ENCODE measurements around the gene NCK2. TPM values are rescaled to one million over a fixed set of nuclear protein-coding genes. Genes with fewer than 3 reads are reported as not detected.

NCK2 gene
- total RNA-seq, 5 donors from 2014 or later (not counting 1 experiment from before 2014, with no cell fraction given) = 97.7 to 154 (median 120) TPM

DNA sequence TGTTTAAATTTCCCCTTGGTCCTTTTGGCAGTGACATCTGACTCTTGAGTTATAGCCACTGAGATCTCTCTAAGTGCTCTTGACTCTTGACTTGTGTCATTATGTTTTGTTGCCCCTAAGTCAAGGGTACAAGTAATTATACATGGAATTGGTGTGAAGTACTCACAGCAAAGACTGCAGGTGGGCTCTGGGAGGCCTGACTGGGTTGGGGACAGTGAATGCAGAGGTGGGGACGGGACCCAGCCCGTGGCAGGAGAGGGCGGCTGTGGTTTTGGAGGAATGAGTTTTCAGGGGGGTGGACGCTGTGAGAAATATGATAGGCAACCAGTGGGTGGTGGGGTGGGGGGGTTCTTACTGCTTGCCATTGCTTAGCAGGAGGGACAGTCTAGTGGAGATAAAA is 97.8 kb downstream of the NCK2 start:
- Histone ChIP-seq H3K27ac (ENCODE audit: low read length) (no peak overlapping the region), H3K27me3 (replicated peaks in 1 of 2; ENCODE audit: control insufficient read depth in 2 of 2, extremely low read depth in 1 of 2, insufficient read depth in 2 of 2, low read length in 1 of 2) (no peaks in the 10 kb centered on the region), H3K9me3 (no peaks in the 10 kb centered on the region), H3K4me1 (ENCODE audit: control insufficient read depth in 1 of 2, extremely low read depth in 1 of 2, insufficient read depth in 2 of 2, low read length in 2 of 2) (peaks cover 10 to 60% of the 10 kb centered on the region in 2 experiments), H3K36me3 (ENCODE audit: control insufficient read depth in 2 of 2, extremely low read depth in 1 of 2, insufficient read depth in 1 of 2, low read length in 1 of 2) (peaks cover 0 to 11% of the 10 kb centered on the region in 2 donors), H3K4me3 (ENCODE audit: control insufficient read depth in 1 of 2, extremely low read depth in 1 of 2, low read length in 1 of 2) (no peak overlapping the region)
- DNase-seq (no peak), ATAC-seq (replicated peaks in 1 of 4) (no peak)
- no peaks in the 10 kb centered on the region for H3K27me3 Mint-ChIP-seq
- H3K9me3 Mint-ChIP-seq = peaks cover 0 to 3% (median 0%) of the 10 kb centered on the region in 3 donors
- ChIA-PET POLR2A (no interaction called here), CTCF (no interaction called here)
- peak overlapping the region; percentile 49 to 79 for H3K27ac Mint-ChIP-seq
- H3K4me1 Mint-ChIP-seq = peaks cover 85 to 92% (median 88%) of the 10 kb centered on the region in 3 donors
- no CpG with 5 or more reads among the region's 4 CpGs for WGBS (ENCODE audit: insufficient coverage)
- peak overlapping the region in 1 of 3 donors; percentile 9 for H3K4me3 Mint-ChIP-seq
- peaks cover 58% of the 10 kb centered on the region for H3K36me3 Mint-ChIP-seq

DNA sequence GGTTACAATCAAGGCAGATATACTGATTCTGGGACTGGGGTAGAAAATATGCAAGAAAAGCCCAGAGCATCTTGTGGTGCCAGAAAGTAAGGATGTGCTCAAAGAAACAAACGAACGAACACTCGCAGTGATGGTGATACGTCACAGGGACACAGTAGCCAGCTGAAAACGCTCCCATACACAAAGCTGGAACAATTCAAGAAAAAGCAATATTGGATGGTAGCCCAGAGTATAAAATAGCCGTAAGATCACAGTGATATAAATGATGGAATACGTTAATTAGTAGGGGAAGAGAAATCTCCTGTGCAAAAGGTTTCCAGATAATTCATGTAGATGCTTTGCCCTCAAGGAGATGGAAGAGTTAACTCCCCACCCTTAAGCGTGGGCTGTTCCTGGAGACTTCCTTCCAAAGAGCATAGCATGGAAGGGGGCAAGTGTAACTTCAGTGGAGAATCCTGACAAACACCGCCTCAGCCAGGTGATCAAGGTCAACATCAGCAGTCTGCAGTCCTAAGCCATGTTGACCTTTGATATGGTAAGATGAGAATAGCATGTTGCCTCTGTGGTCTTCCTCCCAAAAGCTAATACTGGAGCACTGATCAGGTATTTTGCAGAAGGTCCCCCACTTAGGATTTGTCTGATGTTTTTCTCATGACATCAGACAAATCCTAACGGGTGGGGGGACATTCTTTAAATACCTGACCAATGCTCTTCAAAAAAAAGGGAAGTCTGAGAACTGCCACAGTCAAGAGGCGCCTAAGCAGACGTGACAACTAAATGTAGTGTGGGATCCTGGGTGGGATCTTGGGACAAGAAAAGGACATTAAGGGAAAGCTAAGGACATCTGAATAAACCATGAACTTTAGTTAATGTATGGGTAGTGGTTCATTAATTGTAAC is 99.0 kb downstream of the NCK2 start:
- no peak for DNase-seq
- H3K4me3 Mint-ChIP-seq = peak overlapping the region in 1 of 3 donors; percentile 5
- H3K27me3 Mint-ChIP-seq = no peaks in the 10 kb centered on the region
- WGBS (ENCODE audit: insufficient coverage) = 100% methylated on average over 3 of the region's 12 CpGs
- Histone ChIP-seq H3K4me1 (ENCODE audit: control insufficient read depth in 1 of 2, extremely low read depth in 1 of 2, insufficient read depth in 2 of 2, low read length in 2 of 2) (peaks cover 13 to 60% of the 10 kb centered on the region in 2 experiments), H3K27me3 (replicated peaks in 1 of 2; ENCODE audit: control insufficient read depth in 2 of 2, extremely low read depth in 1 of 2, insufficient read depth in 2 of 2, low read length in 1 of 2) (no peaks in the 10 kb centered on the region), H3K9me3 (no peaks in the 10 kb centered on the region), H3K4me3 (ENCODE audit: control insufficient read depth in 1 of 2, extremely low read depth in 1 of 2, low read length in 1 of 2) (no peak overlapping the region), H3K27ac (ENCODE audit: low read length) (no peak overlapping the region), H3K36me3 (ENCODE audit: control insufficient read depth in 2 of 2, extremely low read depth in 1 of 2, insufficient read depth in 1 of 2, low read length in 1 of 2) (peaks cover 0 to 18% of the 10 kb centered on the region in 2 donors)
- H3K36me3 Mint-ChIP-seq = peaks cover 60% of the 10 kb centered on the region
- CTCF ChIA-PET = no interaction called here
- H3K4me1 Mint-ChIP-seq = peaks cover 89 to 94% (median 89%) of the 10 kb centered on the region in 3 donors
- H3K9me3 Mint-ChIP-seq = peaks cover 0 to 3% (median 0%) of the 10 kb centered on the region in 3 donors
- H3K27ac Mint-ChIP-seq = peak overlapping the region; percentile 26 to 64
- ATAC-seq (replicated peaks in 1 of 4) = no peak
- POLR2A ChIA-PET = no interaction called here

DNA sequence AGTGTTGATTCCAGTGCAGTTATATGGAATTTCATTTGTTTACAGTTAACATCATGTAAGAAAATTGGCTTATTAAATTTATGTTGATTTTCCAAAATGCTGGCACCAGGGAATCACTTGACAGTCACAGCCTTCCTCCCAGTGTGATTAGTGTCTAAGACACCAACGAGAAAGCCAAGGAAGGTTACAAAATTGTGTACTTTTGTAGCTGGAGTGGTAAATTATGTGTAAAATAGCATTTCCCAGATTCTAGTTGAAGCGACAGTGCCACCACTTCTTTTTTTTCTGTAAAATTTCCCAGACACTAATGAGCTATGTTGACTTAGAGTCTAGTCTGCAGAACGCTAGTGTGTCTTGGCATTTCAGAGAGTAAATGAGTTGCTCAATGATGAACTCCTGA is 101.3 kb downstream of the NCK2 start:
- H3K27ac ChIP-seq (ENCODE audit: low read length) = no peak overlapping the region
- POLR2A ChIA-PET = no interaction called here
- H3K27me3 Mint-ChIP-seq = no peaks in the 10 kb centered on the region
- 100% methylated on average over 1 of the region's 3 CpGs for WGBS (ENCODE audit: insufficient coverage)
- H3K36me3 Mint-ChIP-seq = peaks cover 50% of the 10 kb centered on the region
- H3K27ac Mint-ChIP-seq = peak overlapping the region; percentile 58 to 73
- peaks cover 0 to 19% of the 10 kb centered on the region in 2 donors for H3K36me3 ChIP-seq (ENCODE audit: control insufficient read depth in 2 of 2, extremely low read depth in 1 of 2, insufficient read depth in 1 of 2, low read length in 1 of 2)
- peaks cover 84 to 93% (median 89%) of the 10 kb centered on the region in 3 donors for H3K4me1 Mint-ChIP-seq
- ATAC-seq (replicated peaks in 1 of 4) = no peak
- no peaks in the 10 kb centered on the region for H3K27me3 ChIP-seq (replicated peaks in 1 of 2; ENCODE audit: control insufficient read depth in 2 of 2, extremely low read depth in 1 of 2, insufficient read depth in 2 of 2, low read length in 1 of 2)
- no peaks in the 10 kb centered on the region for H3K9me3 ChIP-seq
- H3K9me3 Mint-ChIP-seq = peaks cover 0 to 3% (median 0%) of the 10 kb centered on the region in 3 donors
- no peak for DNase-seq
- peaks cover 13 to 51% of the 10 kb centered on the region in 2 experiments for H3K4me1 ChIP-seq (ENCODE audit: control insufficient read depth in 1 of 2, extremely low read depth in 1 of 2, insufficient read depth in 2 of 2, low read length in 2 of 2)
- H3K4me3 Mint-ChIP-seq = no peak overlapping the region
- H3K4me3 ChIP-seq (ENCODE audit: control insufficient read depth in 1 of 2, extremely low read depth in 1 of 2, low read length in 1 of 2) = no peak overlapping the region
- CTCF ChIA-PET = no interaction called here

DNA sequence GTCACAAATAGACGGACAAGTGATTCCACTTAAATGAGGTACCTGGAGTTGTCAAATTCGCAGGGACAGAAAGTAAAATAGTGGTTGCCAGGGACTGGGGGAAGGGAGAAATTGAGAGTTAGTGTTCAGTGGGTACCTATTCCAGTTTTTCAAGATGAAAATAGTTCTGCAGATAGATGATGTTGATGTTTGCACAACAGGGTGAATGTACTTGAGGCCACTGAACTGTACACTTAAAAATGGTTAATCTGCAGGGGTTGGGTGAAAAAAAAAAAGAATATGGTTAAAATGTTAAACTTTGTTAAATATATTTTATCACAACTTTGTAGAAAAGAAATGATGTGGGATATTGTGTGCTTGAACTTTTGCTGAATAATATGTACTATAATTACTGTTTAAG is 102.3 kb downstream of the NCK2 start:
- peaks cover 80 to 90% (median 86%) of the 10 kb centered on the region in 3 donors for H3K4me1 Mint-ChIP-seq
- H3K27ac ChIP-seq (ENCODE audit: low read length) = no peak overlapping the region
- POLR2A ChIA-PET = no interaction called here
- DNase-seq (no peak), ATAC-seq (replicated peaks in 1 of 4) (no peak)
- H3K27ac Mint-ChIP-seq = peak overlapping the region; percentile 75 to 91
- H3K36me3 ChIP-seq (ENCODE audit: control insufficient read depth in 2 of 2, extremely low read depth in 1 of 2, insufficient read depth in 1 of 2, low read length in 1 of 2) = peaks cover 0 to 20% of the 10 kb centered on the region in 2 donors
- H3K4me3 Mint-ChIP-seq = no peak overlapping the region
- no peaks in the 10 kb centered on the region for H3K9me3 Mint-ChIP-seq
- H3K4me1 ChIP-seq (ENCODE audit: control insufficient read depth in 1 of 2, extremely low read depth in 1 of 2, insufficient read depth in 2 of 2, low read length in 2 of 2) = peaks cover 13 to 49% of the 10 kb centered on the region in 2 experiments
- H3K27me3 ChIP-seq (replicated peaks in 1 of 2; ENCODE audit: control insufficient read depth in 2 of 2, extremely low read depth in 1 of 2, insufficient read depth in 2 of 2, low read length in 1 of 2) = no peaks in the 10 kb centered on the region
- WGBS (ENCODE audit: insufficient coverage) = 95% methylated on average over 2 of the region's 2 CpGs
- H3K27me3 Mint-ChIP-seq = no peaks in the 10 kb centered on the region
- CTCF ChIA-PET = no interaction called here
- H3K36me3 Mint-ChIP-seq = peaks cover 48% of the 10 kb centered on the region
- no peak overlapping the region for H3K4me3 ChIP-seq (ENCODE audit: control insufficient read depth in 1 of 2, extremely low read depth in 1 of 2, low read length in 1 of 2)
- no peaks in the 10 kb centered on the region for H3K9me3 ChIP-seq

DNA sequence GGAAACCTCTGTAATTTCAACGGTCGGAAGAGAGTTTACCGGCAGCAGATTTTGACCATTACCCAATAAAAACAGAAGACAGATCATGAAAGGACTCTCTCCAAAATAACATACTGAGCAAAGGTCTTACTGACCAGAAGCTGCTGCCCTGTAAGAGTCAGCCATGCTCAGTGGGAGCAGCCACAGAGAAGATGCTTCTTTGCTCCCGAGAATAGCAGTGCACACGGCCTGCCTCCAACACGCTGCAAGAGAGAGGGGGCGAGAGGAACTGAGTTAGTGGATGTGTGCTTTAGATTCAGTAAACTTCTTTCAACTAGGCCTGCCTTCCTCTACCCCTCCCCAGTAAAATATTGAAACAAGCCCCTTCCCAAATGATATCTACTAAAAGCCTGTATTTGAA is 103.7 kb downstream of the NCK2 start:
- Mint-ChIP-seq H3K27ac (peak overlapping the region; percentile 88 to 91), H3K27me3 (no peaks in the 10 kb centered on the region), H3K4me3 (no peak overlapping the region), H3K4me1 (peaks cover 79 to 88% (median 87%) of the 10 kb centered on the region in 3 donors), H3K9me3 (peaks cover 0 to under 1% (median 0%) of the 10 kb centered on the region in 3 donors), H3K36me3 (peaks cover 41% of the 10 kb centered on the region)
- 83% methylated on average over 2 of the region's 7 CpGs for WGBS (ENCODE audit: insufficient coverage)
- Histone ChIP-seq H3K4me1 (ENCODE audit: control insufficient read depth in 1 of 2, extremely low read depth in 1 of 2, insufficient read depth in 2 of 2, low read length in 2 of 2) (peaks cover 12 to 47% of the 10 kb centered on the region in 2 experiments), H3K9me3 (no peaks in the 10 kb centered on the region), H3K27ac (ENCODE audit: low read length) (no peak overlapping the region), H3K36me3 (ENCODE audit: control insufficient read depth in 2 of 2, extremely low read depth in 1 of 2, insufficient read depth in 1 of 2, low read length in 1 of 2) (peaks cover 0 to 21% of the 10 kb centered on the region in 2 donors), H3K27me3 (replicated peaks in 1 of 2; ENCODE audit: control insufficient read depth in 2 of 2, extremely low read depth in 1 of 2, insufficient read depth in 2 of 2, low read length in 1 of 2) (no peaks in the 10 kb centered on the region), H3K4me3 (ENCODE audit: control insufficient read depth in 1 of 2, extremely low read depth in 1 of 2, low read length in 1 of 2) (no peak overlapping the region)
- POLR2A ChIA-PET = no interaction called here
- no peak for ATAC-seq (replicated peaks in 1 of 4)
- CTCF ChIA-PET = no interaction called here
- DNase-seq = no peak

DNA sequence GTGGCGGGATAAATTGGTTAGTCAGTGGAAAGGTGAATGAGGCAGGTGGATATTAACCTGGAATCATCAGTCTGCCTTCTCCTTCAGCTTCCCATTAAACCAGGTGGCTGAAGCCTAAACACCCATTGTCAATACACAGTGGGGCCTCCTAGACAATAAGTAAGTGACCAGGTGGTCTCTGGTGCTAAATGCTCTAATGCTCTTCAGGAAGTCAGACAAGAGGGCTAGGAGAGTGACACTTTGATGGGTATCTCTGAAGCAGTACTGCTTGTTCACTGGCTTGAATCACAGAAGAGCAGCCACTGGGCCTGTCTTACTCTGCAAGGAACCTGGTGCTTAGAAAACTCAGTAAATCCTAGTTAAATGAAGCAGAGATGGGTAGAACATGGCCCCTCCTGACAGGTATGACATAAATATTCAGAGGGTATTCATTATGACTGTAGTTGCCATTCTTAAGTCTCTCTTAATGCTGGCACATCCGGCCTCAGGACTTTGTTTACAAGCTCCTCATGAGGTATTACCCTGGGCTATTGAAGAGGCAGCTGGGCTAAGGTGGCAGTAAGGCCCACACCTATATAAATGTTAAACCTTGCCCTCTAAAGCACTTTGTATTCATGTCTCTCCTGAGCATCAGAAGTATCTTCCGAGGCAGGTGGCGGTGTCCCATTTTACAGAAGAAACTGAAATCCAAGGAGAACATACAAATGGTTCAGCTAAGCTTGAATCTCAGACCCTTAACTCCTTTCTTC is 104.9 kb downstream of the NCK2 start:
- Histone ChIP-seq H3K36me3 (ENCODE audit: control insufficient read depth in 2 of 2, extremely low read depth in 1 of 2, insufficient read depth in 1 of 2, low read length in 1 of 2) (peaks cover 0 to 22% of the 10 kb centered on the region in 2 donors), H3K9me3 (no peaks in the 10 kb centered on the region), H3K27ac (ENCODE audit: low read length) (peak overlapping the region; percentile 28), H3K4me3 (ENCODE audit: control insufficient read depth in 1 of 2, extremely low read depth in 1 of 2, low read length in 1 of 2) (no peak overlapping the region), H3K4me1 (ENCODE audit: control insufficient read depth in 1 of 2, extremely low read depth in 1 of 2, insufficient read depth in 2 of 2, low read length in 2 of 2) (peaks cover 11 to 43% of the 10 kb centered on the region in 2 experiments), H3K27me3 (replicated peaks in 1 of 2; ENCODE audit: control insufficient read depth in 2 of 2, extremely low read depth in 1 of 2, insufficient read depth in 2 of 2, low read length in 1 of 2) (no peaks in the 10 kb centered on the region)
- peaks cover 0 to 4% (median 0%) of the 10 kb centered on the region in 3 donors for H3K9me3 Mint-ChIP-seq
- no peak for ATAC-seq (replicated peaks in 1 of 4)
- H3K27ac Mint-ChIP-seq = peak overlapping the region; percentile 88 to 91
- 92% methylated on average over 2 of the region's 4 CpGs for WGBS (ENCODE audit: insufficient coverage)
- CTCF ChIA-PET = interaction anchor here in 1 of 2 donors (1.1 kb wide), 1 partner anchor 9 kb away, joined by 4 read pairs; no protein-coding TSS in a partner anchor
- peaks cover 81 to 85% (median 84%) of the 10 kb centered on the region in 3 donors for H3K4me1 Mint-ChIP-seq
- no peaks in the 10 kb centered on the region for H3K27me3 Mint-ChIP-seq
- no peak overlapping the region for H3K4me3 Mint-ChIP-seq
- peaks cover 38% of the 10 kb centered on the region for H3K36me3 Mint-ChIP-seq
- DNase-seq = no peak
- POLR2A ChIA-PET = interaction anchor here (0.6 kb wide), 3 partner anchors 9 to 51 kb away, joined by 3 to 7 read pairs (median 5); no protein-coding TSS in a partner anchor
